Measurements from ENCODE around the gene FRMPD4.

DNA sequence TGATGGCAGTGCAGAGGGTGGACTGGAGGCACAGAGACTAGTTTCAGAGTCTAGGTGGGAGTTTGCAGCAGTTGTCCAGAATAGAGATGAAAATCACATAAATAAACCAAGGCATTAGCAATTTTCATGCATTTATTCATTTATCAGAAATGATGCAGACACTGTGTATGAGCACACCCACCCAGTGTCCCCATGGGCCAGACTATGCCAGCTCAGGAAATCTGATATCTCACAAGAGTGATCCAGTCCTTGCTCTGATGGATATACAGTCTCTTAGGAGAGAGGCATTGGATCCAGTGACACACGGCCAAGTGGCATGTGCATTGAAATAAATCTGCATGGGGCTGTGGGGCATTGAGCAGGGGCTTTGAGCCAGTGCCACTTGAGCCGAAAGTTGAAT lies 228.2 kb downstream of the FRMPD4 start:
- TF ChIP-seq POLR2A (IDR thresholded peaks at IDR 0.05) (no peak), EP300 (IDR thresholded peaks at IDR 0.05) (no peak)
- TF ChIP-seq, protein P1, sequence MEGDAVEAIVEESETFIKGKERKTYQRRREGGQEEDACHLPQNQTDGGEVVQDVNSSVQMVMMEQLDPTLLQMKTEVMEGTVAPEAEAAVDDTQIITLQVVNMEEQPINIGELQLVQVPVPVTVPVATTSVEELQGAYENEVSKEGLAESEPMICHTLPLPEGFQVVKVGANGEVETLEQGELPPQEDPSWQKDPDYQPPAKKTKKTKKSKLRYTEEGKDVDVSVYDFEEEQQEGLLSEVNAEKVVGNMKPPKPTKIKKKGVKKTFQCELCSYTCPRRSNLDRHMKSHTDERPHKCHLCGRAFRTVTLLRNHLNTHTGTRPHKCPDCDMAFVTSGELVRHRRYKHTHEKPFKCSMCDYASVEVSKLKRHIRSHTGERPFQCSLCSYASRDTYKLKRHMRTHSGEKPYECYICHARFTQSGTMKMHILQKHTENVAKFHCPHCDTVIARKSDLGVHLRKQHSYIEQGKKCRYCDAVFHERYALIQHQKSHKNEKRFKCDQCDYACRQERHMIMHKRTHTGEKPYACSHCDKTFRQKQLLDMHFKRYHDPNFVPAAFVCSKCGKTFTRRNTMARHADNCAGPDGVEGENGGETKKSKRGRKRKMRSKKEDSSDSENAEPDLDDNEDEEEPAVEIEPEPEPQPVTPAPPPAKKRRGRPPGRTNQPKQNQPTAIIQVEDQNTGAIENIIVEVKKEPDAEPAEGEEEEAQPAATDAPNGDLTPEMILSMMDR (IDR thresholded peaks at IDR 0.05), result no peak
